SK-N-SH treated with all-trans-retinoic acid at 6 μM for 48 hours (cell line): ENCODE data around the gene ITGB3.

Experiments
- ATAC-seq: fragments of 200-7000 bp; cut with Tn5 transposase; 3 replicates; pipeline ENCODE4 v1.9.1; 2020; ENCODE audit warnings: mild to moderate bottlenecking, moderate library complexity
- ARNTL ChIP-seq: fragments of 450-650 bp; formaldehyde crosslinking; IDR thresholded peaks from 2 replicates; pipeline ENCODE4 v1.5.0; 2020; ENCODE audit warnings: low read depth, mild to moderate bottlenecking, moderate library complexity, borderline replicate concordance
- BACH2 ChIP-seq: fragments of 250-450 bp; sonication (Bioruptor Pico); IDR thresholded peaks from 2 replicates; pipeline ENCODE4 v1.9.0; 2021; ENCODE audit warnings: mild to moderate bottlenecking, borderline replicate concordance
- CREB5 ChIP-seq: fragments of 250-450 bp; sonication (Bioruptor Pico); IDR thresholded peaks from 2 replicates; pipeline ENCODE4 v1.5.1; 2020; ENCODE audit warnings: low read depth, mild to moderate bottlenecking, moderate library complexity
- CSDC2 ChIP-seq: fragments of 250-450 bp; sonication (Bioruptor Pico); IDR thresholded peaks from 2 replicates; pipeline ENCODE4 v1.5.0; 2020; ENCODE audit warnings: mild to moderate bottlenecking, moderate library complexity
- ESRRG ChIP-seq: fragments of 250-450 bp; sonication (Bioruptor Pico); IDR thresholded peaks from 2 replicates; pipeline ENCODE4 v1.6.1; 2021; ENCODE audit warnings: mild to moderate bottlenecking
- GLIS3 ChIP-seq: fragments of 250-450 bp; sonication (Bioruptor Pico); IDR thresholded peaks from 2 replicates; pipeline ENCODE4 v1.5.0; 2020; ENCODE audit warnings: mild to moderate bottlenecking, moderate library complexity
- ISL1 ChIP-seq: fragments of 250-450 bp; sonication (Bioruptor Pico); IDR thresholded peaks from 2 replicates; pipeline ENCODE4 v2.1.2; 2022; ENCODE audit warnings: mild to moderate bottlenecking, moderate library complexity
- OSR1 ChIP-seq: fragments of 250-450 bp; sonication (Bioruptor Pico); IDR thresholded peaks from 2 replicates; pipeline ENCODE4 v1.8.0; 2022; ENCODE audit warnings: moderate library complexity, mild to moderate bottlenecking, inconsistent platforms
- PATZ1 ChIP-seq: fragments of 250-450 bp; sonication (Bioruptor Pico); IDR thresholded peaks from 2 replicates; pipeline ENCODE4 v1.8.0; 2020; ENCODE audit warnings: mild to moderate bottlenecking, moderate library complexity, borderline replicate concordance
- POU6F1 ChIP-seq: fragments of 250-450 bp; sonication (Bioruptor Pico); IDR thresholded peaks from 2 replicates; pipeline ENCODE4 v1.8.0; 2021; ENCODE audit warnings: low read depth, mild to moderate bottlenecking, moderate library complexity, borderline replicate concordance
- PPARA ChIP-seq: fragments of 250-450 bp; sonication (Bioruptor Pico); IDR thresholded peaks from 2 replicates; pipeline ENCODE4 v1.5.0; 2020; ENCODE audit warnings: mild to moderate bottlenecking, borderline replicate concordance
- RARB ChIP-seq: fragments of 250-450 bp; sonication (Bioruptor Pico); IDR thresholded peaks from 2 replicates; pipeline ENCODE4 v1.8.0; 2021; ENCODE audit warnings: mild to moderate bottlenecking, moderate library complexity
- SNAI2 ChIP-seq: fragments of 250-450 bp; sonication (Bioruptor Pico); IDR thresholded peaks from 2 replicates; pipeline ENCODE4 v1.5.0; 2020; ENCODE audit warnings: mild to moderate bottlenecking, moderate library complexity
- TCF4 ChIP-seq: fragments of 250-450 bp; sonication (Bioruptor Pico); IDR thresholded peaks from 2 replicates; pipeline ENCODE4 v1.8.0; 2021; ENCODE audit warnings: mild to moderate bottlenecking, moderate library complexity, borderline replicate concordance
- TOX ChIP-seq: fragments of 250-450 bp; sonication (Bioruptor Pico); IDR thresholded peaks from 2 replicates; pipeline ENCODE4 v1.8.0; 2021; ENCODE audit warnings: mild to moderate bottlenecking, moderate library complexity, borderline replicate concordance
- TSHZ2 ChIP-seq: fragments of 250-450 bp; sonication (Bioruptor Pico); IDR thresholded peaks from 2 replicates; pipeline ENCODE4 v1.5.0; 2020; ENCODE audit warnings: mild to moderate bottlenecking, moderate library complexity
- ZC3H10 ChIP-seq: fragments of 250-450 bp; sonication (Bioruptor Pico); IDR thresholded peaks from 2 replicates; pipeline ENCODE4 v1.5.1; 2021; ENCODE audit warnings: mild to moderate bottlenecking, moderate library complexity
- ZFP3 ChIP-seq: fragments of 250-450 bp; sonication (Bioruptor Pico); IDR thresholded peaks from 2 replicates; pipeline ENCODE4 v1.5.0; 2020; ENCODE audit warnings: mild to moderate bottlenecking, moderate library complexity
- ZFP30 ChIP-seq: fragments of 450-650 bp; formaldehyde crosslinking; IDR thresholded peaks from 2 replicates; pipeline ENCODE4 v1.5.0; 2022; ENCODE audit warnings: mild to moderate bottlenecking, moderate library complexity
- ZNF565 ChIP-seq: fragments of 450-650 bp; formaldehyde crosslinking; conservative IDR thresholded peaks from 2 replicates; pipeline ENCODE4 v1.5.0; 2020; ENCODE audit warnings: low read depth, mild to moderate bottlenecking, moderate library complexity
- ZNF70 ChIP-seq: fragments of 450-650 bp; formaldehyde crosslinking; IDR thresholded peaks from 2 replicates; pipeline ENCODE4 v1.5.0; 2020; ENCODE audit warnings: mild to moderate bottlenecking, moderate library complexity
- ZNF8 ChIP-seq: fragments of 450-650 bp; formaldehyde crosslinking; IDR thresholded peaks from 2 replicates; pipeline ENCODE4 v1.5.0; 2020; ENCODE audit warnings: mild to moderate bottlenecking, moderate library complexity
- TF ChIP-seq, protein P1 (sequence below): fragments of 250-450 bp; sonication (Bioruptor Pico); IDR thresholded peaks from 2 replicates; pipeline ENCODE4 v1.5.1; 2021; ENCODE audit warnings: mild to moderate bottlenecking, moderate library complexity

Gene ITGB3

GRCh38 chr17:47205419-47205963, 48.1 kb upstream of the ITGB3 start:
- TF ChIP-seq SNAI2 (no peak), TCF4 (CRISPR knock-in tag) (no peak), ZNF8 (CRISPR knock-in tag) (no peak), PATZ1 (no peak), GLIS3 (CRISPR knock-in tag) (no peak), OSR1 (CRISPR knock-in tag) (no peak), CSDC2 (CRISPR knock-in tag) (no peak), PPARA (CRISPR knock-in tag) (no peak), CREB5 (no peak), ZC3H10 (no peak), ZFP30 (CRISPR knock-in tag) (no peak), TOX (CRISPR knock-in tag) (no peak), TSHZ2 (CRISPR knock-in tag) (no peak), ARNTL (CRISPR knock-in tag) (no peak)
- TF ChIP-seq, all 23 proteins: peak for 0
- ATAC-seq = peak; percentile 17; the same call in 2 of the 3 replicates

DNA sequence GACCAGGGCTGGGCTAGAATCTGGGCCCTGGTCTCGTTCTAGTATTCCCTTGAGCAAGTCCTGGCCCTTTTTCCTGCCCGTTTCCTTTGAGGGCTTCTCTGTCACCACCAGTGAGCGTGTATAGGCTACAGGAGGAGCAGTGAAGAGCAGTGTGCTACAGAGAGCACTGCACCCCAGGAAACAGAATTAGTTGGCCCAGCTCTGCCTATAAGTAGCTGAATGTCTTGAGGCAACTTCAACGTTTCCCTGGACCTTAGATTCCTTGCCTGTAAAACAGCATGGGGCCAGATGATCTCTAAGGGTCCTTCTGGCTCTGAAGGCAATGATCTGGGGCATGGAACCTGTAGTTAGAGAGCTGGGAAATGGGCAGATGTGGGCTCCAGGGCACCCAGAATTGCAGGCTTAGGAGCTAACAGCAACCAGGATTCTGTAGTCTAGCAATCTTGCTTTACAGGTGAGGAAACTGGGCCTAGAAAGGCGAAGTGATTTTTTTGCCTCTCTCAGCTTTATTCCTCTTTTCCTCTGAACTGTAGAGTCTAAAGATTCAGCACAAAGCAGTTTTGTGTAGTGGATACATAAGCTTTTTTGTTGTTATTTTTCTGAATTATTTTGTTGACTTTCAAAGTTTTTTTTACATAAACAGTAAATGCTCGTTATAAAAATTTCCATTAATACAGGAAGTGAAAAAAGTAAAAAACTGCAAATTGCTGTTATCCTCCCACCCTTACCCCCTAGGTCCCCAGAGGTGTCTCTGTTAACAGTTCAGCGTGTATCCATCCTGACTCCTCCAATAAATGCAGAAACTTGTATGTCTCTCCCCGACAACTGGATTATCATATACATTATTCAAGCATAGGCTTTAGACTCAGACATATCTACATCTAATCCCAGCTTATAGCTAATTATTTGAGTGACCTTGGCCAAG, 46.2 kb upstream of the ITGB3 start:
- TF ChIP-seq ARNTL (CRISPR knock-in tag) (no peak), ZFP3 (CRISPR knock-in tag) (no peak), ISL1 (CRISPR knock-in tag) (no peak), ZNF8 (CRISPR knock-in tag) (no peak), ZC3H10 (no peak), POU6F1 (CRISPR knock-in tag) (no peak), ZNF70 (CRISPR knock-in tag) (no peak), SNAI2 (no peak), RARB (CRISPR knock-in tag) (no peak), TSHZ2 (CRISPR knock-in tag) (no peak), CSDC2 (CRISPR knock-in tag) (no peak), PPARA (CRISPR knock-in tag) (no peak), BACH2 (CRISPR knock-in tag) (no peak), OSR1 (CRISPR knock-in tag) (no peak), ESRRG (CRISPR knock-in tag) (no peak), ZFP30 (CRISPR knock-in tag) (no peak), ZNF565 (CRISPR knock-in tag) (no peak), TOX (CRISPR knock-in tag) (no peak)
- TF ChIP-seq, protein P1, sequence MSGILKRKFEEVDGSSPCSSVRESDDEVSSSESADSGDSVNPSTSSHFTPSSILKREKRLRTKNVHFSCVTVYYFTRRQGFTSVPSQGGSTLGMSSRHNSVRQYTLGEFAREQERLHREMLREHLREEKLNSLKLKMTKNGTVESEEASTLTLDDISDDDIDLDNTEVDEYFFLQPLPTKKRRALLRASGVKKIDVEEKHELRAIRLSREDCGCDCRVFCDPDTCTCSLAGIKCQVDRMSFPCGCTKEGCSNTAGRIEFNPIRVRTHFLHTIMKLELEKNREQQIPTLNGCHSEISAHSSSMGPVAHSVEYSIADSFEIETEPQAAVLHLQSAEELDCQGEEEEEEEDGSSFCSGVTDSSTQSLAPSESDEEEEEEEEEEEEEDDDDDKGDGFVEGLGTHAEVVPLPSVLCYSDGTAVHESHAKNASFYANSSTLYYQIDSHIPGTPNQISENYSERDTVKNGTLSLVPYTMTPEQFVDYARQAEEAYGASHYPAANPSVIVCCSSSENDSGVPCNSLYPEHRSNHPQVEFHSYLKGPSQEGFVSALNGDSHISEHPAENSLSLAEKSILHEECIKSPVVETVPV (CRISPR knock-in tag) = no peak
- no peak for ATAC-seq
